Retina (tissue), 1 donor: ENCODE measurements around the gene TNS4.

Source experiments
- DNase-seq: peaks from one replicate; pipeline ENCODE4 v3.0.0-alpha.2; 2016

The TNS4 gene

DNA sequence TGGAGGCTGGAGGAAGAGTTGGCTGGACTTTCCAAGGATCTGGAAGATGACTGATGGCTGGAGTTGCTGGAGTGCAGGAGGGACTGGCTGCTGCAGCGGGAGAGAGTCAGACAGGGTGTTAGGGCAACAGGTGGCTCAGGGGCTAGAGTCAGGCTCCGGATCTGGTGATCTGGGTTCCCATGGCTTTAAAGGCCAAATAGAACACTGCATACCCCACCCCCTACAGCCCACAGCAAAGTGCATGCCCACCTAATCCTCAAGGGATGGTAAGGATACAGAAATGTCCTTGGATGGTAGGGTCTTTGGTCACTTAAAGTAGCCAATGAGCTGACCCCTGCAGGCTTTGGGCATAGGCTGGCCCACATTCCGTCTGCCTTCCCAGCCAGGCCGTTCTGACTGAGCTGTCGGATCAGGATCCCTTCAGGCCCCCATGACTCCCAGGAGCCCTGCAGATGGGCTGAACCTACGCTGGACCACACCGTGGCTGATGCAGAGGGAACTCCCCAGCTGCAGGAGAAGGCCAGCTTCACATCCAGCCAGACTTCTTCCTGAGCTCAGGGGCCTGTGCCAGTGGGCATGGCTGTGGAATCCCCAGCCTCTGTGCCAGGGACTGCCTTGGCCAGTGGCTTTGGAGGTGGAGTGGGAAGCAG, 13.9 kb downstream of the TNS4 start:
- DNase-seq = no peak

DNA sequence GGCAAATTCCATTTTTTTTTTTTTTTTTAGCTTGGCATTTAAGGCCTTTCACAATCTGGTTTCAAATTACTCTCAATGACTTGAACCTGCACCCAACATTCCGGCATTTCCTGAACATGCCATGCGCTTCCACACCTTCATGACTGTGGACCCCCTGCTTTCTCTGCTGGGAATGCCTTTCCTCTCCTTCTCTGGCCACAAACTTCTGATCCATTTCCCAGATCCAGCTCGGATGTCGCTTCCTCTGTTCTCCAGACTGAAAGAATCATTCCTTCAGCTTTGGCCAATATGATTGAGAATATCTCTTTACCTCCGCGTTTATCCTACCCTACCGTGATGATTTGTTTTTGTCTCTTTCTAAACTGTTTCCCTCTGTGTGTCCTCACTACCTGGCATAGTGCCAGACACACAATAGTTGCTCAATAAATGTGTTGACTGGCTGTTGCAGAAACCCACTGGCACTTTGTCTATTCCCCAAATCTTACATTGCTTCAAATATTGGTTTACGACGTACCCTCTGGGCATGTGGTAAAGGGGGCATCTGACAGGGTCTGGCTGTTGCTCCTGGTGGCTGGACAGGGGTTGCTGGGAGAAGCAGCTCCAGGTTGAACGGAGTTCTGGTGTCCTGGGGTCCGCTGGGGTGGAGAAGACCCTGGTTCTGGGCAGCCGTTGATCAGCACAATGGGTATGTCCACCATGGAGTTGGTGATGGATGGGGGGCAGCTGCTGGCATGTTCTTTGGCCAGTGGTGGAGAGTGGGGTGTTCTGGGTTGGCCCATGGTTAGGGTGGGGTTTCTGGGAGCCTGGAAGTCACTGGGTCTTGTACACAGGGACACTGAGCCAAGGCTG, 14.7 kb downstream of the TNS4 start:
- no peak for DNase-seq

DNA sequence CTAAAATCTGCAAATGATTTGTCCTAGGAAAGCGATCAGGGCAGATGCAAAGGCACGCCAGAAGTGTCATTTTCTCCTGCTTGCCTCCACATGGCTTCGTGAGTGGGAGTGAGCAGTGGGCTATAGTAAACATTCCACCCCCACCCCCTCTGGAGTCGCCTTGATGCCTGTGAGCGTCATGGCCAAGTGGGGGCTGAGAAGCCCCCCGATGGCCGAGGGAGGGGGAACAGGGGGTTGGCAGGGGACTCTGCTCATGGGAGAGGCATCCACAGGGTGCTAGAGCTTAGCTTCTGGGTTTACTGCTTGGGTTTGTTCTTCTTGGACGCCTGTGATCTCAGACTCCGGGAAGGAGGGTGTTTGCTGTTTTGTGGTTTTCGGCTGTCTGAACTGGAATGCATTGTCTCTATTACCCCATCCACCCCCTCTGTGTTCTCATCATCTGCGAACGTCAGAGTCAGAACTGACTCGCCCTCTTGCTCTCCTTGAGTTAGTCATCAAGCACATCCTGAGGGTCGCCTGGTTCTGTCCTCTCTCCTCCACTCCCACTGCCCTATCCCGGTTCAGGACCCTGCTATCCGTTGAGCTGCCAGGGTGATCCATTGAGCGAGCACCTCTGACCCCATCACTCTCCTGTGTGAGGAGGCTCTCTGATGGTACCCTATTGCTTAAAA, 15.4 kb downstream of the TNS4 start:
- no peak for DNase-seq

DNA sequence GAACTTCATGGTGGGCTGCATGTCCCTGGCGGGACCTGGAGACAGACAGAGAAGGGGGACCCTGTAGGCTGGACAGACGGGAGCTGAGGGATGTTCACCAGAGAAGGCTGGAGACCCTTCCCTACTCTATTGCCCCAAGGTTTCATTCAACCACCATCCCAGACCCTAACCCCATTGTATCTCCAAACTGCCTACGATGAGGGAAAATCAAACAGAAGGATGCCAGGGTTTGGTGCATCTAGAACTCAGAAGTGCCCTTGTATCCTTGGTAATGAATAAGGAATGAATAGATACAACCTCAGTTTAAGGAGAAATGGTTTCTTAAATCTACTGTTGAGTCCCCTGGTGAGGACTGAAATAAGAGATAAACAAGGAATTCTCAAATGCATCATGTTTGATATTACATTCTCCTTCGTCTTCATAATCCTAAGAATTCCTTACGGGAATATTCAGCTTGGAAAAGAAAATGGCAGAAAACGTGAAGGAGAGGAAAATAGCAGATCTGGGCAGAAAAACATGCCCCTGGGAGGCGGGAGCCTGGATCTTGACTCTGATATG, 16.4 kb downstream of the TNS4 start:
- DNase-seq = no peak

DNA sequence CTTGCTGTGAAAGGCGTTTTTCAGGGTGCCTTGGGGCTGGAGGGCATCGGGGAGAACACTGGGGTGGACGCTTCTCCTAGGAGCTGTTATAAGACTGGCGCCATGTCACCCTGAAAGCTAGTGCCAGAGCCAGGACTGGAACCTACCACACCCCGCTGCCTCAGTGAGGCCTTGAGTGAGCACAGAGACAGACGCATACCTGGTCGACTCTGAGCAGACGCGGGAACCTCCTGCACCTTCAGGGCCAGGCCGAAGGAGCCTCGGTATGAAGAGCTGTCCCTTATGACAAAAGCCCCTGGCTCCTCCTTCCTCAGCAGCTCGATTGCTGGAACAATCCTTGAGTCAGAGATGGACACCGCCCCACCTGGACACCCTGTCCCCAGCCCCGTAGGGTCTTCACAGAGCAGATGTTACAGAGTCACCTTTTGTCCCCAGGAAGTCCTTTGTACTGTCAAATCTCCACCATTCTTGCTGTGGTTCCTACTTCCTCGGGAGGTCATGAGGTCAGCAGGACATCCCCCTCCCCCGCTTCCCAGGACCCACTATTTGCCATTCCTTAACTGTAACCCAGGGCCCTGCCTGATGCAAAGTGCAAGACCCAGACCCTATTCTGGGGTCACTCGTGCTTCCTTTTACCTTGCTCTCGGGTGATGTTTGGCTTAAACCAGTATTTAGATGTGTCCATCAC, 17.0 kb downstream of the TNS4 start:
- no peak for DNase-seq

DNA sequence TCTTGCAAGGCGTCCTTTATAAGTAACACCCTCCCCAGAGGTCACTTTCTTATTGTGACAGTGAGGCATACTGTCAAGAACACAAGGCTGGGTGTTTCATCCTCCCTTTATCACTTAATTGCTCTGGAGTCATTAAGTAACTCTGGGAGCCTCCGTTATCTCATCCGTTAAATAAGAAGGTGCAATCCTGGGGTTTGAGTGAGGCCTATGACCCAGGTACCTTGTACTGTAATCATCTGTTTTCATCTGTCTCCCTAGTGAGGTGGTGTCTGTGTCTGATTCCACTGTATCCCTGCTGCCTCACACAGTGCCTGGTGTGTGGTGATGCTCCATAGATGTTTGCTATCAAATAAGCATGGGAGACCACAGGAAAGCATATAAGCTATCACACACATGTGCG, 17.7 kb downstream of the TNS4 start:
- DNase-seq = no peak

DNA sequence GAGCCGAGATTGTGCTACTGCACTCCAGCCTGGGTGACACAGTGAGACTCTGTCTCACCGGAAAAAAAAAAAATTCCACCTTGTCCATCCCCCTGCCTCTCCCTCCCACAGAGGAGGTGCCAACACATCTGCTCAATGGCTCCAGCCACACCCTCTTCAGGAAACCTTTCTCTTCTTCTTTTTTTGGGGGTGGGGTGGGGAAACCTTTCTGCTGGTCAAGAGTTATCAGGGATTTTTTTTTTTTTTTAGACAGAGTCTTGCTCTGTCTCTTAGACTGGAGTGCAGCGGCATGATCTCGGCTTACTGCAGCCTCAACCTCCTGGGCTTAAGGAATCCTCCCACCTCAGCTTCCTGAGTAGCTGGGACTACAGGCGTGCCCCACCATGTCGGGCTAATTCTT, 18.7 kb downstream of the TNS4 start:
- DNase-seq = no peak

DNA sequence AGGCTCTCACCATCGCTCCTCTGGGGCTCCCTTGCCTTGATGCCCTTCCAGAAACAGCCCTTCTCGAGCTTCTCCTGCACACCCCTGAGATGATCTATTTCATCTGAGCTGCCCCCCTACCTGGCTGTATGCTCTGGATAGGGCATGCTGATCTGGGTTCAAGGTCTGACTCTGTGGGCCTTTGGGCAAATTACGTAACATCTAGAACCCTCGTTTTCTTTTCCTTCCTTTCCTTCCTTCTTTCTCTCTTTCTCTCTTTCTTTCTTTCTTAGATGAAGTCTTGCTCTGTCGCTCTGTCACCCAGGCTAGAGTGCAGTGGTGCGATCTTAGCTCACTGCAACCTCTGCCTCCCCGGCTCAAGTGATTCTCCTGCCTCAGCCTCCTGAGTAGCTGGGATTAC, 20.3 kb downstream of the TNS4 start:
- no peak for DNase-seq

DNA sequence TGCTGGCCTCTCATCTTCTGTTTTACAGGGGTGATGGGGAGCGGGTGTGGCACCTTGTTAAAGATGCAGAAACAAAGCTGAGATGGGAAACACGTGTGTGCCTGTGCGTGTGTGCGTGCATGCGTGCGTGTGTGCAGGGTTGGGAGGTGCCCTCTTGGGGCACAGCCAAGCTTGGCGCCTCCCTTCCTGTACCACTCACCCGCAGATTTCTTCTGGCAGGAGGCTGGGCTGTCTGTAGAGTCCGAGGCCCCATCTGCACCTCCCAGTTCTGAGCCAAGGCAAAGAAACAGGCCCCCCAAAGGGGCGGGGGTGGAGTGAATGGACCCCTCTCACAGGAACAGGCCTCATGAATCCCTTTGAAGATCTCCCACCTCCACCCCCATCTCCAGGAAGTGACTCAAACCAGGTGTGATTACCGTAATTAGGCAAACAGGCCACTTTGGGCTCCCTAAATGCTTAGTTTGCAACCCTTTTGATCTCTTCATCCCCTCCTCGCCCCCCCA, 20.9 kb downstream of the TNS4 start:
- DNase-seq = no peak

DNA sequence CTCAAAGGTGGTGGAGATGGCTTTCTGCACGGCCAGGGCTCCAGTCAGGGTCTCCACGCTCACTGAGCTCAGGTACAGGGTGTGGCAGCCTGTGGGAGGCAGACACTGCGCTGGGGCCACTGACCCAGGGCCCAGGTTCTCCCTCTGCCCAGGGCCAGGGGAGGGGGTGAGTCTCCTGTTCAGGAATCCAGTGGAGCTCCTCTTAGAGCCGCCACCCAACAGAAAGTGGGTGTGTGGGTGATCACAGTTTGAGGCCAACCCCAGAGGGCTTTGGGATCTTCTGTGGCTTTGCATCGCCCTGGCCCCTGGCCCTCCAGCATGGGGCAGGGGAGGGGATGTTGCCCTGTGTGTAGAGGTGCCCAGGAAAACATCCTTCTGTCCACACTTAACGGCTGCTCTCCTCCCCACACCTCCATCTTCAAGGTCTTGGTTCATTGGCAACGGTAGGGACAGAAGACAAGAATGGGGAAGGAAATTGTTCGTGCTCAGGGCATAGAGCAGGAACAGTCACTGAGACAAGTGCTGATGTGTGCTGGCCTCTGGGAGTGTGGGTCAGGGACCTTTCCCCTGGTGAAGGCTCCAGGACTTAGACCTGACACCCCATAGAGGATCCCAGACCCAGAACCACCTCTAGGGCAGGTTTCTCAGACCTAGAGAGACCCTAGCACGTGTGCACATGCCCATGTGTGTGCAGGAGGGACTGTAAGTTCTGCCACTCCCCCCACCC, 21.5 kb downstream of the TNS4 start:
- DNase-seq = no peak

DNA sequence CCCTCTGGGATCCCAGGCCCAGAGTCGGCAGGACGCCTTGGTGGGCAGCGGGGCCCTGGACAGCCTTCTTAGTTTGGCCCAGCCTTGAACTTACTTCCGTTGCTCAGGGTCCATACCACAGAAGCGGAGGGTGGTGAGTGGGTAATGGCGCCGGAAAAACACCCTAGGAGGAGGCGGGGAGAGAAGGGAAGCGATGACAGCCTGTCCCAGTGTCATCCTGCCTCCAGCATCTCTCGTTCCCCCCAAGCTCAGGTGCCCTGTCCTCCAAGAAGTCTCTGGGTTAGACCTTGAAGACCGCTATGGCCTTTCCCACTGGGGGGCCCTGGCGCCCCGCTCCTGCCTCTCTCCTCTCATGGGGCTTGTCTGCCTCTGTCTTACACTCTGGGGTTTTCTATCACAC, 22.9 kb downstream of the TNS4 start:
- DNase-seq = no peak

DNA sequence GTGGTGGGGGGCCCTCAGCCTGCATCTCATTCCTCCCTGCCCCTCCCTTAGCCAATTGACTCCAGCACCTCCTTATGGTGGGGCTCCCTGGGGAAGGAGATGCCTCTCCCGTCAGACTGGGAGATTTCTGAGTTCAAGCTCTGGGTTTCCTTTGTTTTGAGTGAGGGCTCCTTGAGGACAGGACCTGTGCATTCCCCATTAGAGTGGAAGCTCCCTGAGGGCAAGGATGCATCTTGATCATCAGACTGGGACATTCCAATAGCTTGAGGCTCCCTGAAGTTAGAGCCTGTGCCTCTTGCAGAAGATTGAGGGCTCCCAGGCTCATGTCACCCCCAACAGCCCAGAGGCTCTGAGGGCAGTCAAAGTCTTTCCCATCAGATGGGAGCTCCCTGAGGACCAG, 23.6 kb downstream of the TNS4 start:
- DNase-seq = no peak

DNA sequence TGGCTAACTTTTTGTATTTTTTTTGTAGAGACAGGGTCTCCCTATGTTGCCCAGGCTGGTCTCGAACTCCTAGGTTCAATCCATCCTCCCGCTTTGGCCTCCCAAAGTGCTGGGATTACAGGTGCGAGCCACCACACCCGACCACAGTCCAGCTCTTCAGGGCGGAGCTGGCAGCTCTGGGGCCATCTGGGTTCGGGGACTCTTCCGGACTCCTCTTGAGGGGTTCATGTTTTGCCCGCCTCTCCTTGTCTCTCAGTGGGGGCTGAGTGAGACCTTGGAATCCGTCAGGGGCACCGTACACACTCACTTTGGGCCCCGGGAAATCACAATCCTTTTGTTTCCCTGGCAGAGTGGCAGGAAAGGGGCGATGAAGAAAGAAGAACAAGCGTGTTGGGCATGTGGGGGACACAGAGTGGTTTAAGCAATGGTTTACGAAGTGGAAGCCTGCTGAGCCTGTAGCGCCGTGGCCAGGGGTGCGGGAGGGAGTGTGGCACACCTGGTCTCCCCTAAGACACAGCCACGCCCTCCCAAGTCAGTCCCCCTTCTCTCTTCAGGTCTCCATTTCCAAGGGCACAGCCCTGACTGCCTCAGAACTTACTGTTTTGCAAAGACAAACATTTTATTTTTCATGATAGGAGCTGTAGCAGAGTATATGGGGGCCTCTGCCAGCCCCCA, 26.1 kb downstream of the TNS4 start:
- DNase-seq = no peak

DNA sequence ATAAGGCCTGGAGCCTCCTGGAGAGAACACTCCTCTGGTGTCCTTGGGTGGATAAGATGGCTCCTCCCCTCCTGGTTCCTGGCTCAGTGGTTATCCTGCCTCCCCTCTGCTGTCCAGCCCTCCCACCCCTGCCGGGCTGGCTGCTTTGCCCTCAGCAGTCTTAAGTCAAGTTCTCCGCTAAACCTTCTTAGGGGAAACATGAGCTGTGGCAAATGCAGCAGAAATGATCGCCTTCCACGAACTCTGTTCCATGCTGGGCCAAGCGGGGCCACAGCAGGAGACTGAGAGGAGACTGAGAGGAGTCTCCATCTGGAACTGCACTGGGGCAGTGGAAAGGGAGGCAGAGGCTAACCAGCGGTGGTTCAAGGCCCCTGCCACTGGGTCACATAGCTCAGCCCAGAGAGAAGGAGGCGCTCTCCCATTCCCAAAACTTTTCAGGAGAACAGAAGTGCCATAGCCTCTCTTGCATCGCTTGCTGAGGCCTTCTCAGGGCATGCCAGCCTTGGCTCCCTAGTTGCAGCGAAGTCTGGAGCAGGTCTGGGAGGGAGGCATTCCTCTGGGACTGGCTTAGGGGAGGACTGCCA, 26.9 kb downstream of the TNS4 start:
- no peak for DNase-seq

DNA sequence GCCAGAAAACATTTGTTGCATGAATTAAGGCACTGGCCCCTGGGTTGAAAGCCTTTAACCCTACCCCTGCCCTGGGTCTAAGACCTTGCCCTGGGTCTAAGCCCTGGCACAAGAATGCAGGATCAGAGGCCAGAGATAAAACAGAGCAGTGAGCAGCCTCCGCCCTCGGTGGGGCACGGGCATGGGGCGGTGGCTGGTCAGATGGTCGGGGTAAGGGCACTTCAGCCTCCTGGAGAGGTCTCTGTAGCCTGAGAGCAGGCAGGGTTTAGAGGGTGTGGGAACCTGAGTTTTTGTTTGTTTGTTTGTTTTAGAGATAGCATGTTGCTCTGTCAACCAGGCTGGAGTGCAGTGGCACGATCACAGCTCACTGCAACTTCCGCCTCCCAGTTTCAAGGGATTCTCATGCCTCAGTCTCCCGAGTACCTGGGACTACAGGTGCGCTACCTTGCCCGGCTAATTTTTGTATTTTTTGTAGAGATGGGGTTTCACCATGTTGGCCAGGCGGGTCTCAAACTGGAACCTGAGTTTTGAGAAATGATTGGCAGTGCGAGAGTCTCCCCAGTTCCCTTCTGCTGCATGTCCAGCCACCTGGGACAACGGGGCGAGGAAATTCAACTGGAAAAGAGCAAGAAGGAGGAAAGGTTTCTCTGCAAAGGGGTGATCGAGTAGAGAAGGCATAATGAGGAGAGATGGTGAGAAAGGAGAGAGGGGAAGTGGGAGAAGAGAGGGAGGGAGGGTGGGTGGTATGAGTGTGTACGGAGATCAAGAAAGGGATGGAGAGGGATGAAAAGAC, 27.7 kb downstream of the TNS4 start:
- DNase-seq = no peak

DNA sequence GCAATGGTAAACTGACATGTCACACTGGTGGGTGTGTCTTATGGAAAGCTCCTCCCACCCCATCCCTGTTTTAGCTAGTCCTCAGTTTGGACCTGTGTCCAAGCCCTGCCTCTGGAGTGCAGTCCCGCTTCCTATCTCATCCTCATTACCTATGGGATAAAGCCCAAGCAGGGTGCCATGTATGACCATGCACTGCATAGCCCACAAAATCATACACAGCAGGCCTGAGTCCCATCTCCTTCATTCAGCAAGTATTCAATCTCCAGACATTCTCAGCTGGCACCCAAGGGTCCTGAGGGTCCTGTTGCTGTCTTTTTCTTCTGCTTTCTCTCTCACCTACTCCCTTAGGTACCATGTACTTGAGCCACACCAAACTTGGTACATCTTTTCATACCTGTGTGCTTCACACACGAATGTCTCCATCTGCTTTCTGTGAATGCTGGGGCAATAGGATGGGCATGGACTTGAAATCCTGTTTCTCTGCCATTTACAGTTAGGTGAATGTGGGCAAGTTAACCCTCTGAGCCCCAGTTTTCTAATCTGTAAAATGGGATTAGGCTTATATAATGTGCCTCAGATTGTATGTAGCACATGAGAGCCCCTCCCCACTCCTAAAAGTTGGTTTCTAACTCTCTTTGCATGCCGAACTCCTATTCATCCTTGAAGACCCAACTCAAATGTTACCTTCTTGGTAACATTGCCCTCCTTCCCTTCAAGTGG, 28.5 kb downstream of the TNS4 start:
- no peak for DNase-seq

DNA sequence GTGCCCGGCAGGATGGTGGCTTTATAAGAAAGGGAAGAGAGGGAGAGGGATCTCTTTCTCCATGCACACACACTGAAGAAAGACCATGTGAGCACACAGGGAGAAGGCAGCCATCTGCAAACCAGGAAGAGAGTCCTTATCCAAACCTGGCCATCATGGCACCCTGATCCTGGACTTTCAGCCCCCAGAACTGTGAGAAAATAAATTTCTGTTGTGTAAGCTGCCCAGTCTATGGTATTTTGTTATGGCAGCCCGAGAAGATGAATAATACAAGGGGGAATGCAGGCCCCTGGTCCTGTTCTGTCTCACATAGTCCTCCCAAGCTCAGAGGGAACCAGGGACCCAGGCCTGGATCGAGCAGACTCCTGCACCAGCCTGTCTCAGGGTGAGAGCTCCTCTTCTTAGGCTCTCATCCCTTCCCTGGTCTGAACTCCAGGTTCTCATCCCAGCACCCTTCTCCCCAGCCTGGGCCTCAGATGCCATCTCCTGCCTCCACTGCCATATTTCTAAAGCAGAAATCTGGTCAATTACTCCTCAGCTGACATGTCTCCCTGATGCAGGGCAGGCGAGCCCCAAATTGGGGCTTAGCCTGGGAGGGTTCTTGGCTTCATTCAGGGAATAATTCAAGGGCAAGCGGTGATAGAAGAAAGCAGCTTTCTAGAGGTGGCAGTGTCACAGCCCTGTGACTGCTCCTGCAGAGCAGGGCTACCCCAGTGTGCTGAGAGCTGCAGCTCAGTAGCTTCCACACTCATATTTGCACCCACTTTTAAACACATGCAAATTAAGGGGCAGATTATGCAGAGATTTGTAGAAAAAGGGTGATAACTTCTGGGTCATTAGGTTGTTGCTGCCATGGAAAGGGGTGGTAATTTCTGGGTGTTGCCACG, 29.3 kb downstream of the TNS4 start:
- no peak for DNase-seq
